ENCODE results near the gene PTPN11.
"Not testable (repeated sequence)": the region's sequence is repeated elsewhere in the genome, so short reads cannot be mapped to it uniquely, and the experiment has no call there.

PTPN11 gene

GRCh38 chr12:112457142-112457541 is 38.4 kb downstream of the PTPN11 start:
- DNase-seq, result not testable (repeated sequence)

- no peak for DNase-seq
These were observed 39.6 kb downstream of the PTPN11 start for GRCh38 chr12:112458330-112458729.

- no peak for DNase-seq
These were observed 40.0 kb downstream of the PTPN11 start for GRCh38 chr12:112458751-112459150.

DNA sequence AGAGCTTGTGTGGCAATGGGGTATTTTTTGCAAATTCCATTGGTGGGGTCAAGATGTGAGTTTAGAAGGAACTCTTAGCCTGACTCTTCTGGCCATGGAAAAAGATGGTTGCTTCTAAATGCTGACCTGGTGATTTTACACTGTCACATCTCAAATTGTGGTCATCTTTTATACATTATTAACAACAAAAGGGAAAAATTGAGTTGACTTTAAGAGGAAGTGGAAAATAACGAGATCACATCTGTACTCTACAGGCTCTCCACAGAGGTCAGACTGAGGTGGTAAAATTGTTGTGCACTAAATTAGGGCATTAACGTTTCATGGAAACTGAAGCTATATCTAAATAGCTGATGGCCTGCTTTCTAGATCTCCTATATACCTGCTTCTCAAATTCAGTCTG is 44.7 kb downstream of the PTPN11 start:
- DNase-seq, result no peak

GRCh38 chr12:112464605-112465004 is 45.9 kb downstream of the PTPN11 start:
- DNase-seq, result no peak

DNA sequence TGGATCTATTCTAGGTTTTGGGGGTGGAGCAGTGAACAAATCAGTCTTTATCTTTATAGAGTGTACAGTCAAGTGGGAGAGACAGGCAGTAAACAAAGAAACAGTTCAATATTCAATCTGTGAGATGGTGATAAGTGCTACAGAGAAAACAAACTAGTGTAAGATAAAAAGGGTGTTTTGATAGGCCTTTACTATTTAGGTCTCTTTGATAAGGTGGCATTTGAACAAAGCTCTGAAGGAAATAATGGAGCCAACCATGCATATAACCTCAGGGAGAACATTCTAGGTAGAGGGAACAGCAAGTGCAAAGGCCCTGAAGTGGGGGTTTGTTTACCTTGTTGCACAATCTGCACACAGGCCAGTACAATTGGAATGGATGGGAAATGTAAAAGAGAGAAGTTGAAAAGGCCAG is 47.3 kb downstream of the PTPN11 start:
- DNase-seq, result peak; percentile 45

- DNase-seq, result no peak
These were observed 48.1 kb downstream of the PTPN11 start for GRCh38 chr12:112466835-112467234.

GRCh38 chr12:112468046-112468445 is 49.3 kb downstream of the PTPN11 start:
- no peak for DNase-seq

DNA sequence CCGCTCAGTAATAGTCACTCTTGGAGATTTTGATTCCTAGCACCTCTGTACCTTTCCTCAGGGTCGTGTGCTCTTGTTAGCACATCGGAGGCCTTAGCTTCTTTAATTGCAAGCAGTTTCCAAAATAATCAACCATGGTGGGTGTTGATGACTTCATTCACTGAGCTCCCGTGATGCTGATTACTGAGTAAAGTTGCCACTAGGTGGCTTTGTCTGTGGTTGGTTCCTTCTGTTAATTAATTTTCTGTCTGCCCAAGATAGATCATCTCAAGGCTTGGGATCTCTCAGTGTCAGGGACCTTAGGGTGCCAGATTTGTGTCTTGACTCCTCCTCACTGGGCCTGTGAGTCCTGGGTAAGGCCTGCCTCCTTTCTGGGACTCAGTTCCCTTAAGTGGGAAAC is 54.3 kb downstream of the PTPN11 start:
- no peak for DNase-seq

DNA sequence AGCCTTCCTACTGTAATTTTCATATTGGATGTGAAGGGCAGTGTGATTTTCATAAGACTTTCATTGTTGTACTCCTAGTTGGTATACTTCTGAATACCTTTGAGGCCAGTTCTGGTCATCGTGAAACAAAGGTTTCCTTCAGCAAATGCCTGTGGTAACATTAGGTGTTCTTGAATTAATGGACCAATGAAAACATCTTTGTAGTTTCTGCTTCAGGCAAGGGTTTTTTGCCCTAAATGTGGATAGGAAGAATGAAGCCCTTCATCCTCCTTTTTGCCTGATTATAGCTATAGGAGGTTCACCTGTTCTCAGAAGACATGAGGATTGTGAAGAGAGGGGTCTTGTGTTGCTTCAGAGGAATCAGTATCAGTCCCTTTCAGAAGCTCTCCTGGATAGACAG is 60.7 kb downstream of the PTPN11 start:
- no peak for DNase-seq

GRCh38 chr12:112480931-112481330 is 62.2 kb downstream of the PTPN11 start:
- DNase-seq, result no peak

DNA sequence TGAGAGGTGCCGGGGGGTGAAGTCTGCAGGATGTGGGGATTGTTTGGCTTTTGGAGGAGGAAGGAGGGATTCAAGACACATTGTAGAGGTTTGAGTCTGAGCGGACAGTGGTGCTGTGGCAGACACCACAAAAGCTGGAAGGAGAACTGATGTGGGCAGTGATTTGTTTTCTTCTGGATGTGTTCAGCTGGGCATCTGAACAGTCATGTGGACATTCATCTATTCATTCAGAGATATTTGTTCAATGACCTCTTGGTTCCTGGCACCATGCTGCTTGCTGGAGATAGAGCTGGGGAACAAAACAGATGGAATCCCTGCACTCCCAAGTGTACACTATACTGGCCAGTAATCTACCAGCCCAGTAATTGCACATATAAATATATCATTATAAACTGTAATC is 64.0 kb downstream of the PTPN11 start:
- DNase-seq, result no peak

- no peak for DNase-seq
These were observed 67.6 kb downstream of the PTPN11 start for GRCh38 chr12:112486361-112486760.

DNA sequence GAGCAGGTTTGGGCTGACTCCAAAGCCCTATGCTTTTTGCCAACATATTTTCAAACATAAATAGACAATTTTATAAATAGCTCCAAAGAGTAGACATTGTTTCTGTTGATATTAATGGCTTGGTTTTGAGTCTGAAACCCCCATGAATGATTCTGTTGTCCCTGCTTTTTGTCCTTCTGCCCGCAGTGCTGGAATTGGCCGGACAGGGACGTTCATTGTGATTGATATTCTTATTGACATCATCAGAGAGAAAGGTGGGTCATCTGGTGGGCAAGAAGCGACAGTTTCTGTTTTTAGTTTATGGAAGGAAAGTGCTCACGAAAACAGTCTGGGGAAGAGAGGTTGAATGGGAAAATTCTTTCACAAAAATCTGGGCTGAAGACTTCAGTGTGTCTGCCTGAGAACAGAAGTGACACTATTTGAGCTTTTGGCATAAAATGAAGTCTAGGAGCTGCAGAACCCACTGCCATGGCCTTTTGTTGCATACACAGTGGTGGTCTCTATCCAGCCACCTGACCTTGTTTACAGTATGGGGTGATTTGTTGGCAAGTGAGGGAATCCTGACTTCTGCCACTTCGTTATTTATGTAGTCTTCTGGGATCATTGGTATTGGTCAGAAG is 69.6 kb downstream of the PTPN11 start:
- DNase-seq, result no peak

- no peak for DNase-seq
These were observed 70.7 kb downstream of the PTPN11 start for GRCh38 chr12:112489456-112489855.

DNA sequence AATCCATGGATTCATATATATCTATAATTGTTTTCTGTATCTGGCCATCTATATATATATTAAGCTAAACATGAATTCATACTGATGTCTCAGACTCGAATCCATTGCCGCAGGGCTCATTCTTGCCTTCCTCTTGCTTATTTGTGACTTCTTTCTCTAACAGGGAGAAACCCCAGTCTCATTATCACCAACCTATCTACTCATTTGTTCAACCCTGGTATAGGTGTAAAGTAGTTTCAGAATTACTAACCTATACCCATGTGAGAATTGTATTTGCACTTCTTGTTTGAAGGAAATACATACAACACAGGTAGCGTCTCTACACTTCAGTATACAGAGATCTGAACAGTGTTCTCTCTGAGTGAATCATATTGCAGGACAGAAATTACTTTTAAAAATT is 77.7 kb downstream of the PTPN11 start:
- DNase-seq, result no peak

- DNase-seq, result no peak
These were observed 79.8 kb downstream of the PTPN11 start for GRCh38 chr12:112498580-112498979.

- no peak for DNase-seq
These were observed 84.8 kb downstream of the PTPN11 start for GRCh38 chr12:112503512-112503911.

GRCh38 chr12:112506513-112507166 is 87.9 kb downstream of the PTPN11 start:
- no peak for DNase-seq

DNA sequence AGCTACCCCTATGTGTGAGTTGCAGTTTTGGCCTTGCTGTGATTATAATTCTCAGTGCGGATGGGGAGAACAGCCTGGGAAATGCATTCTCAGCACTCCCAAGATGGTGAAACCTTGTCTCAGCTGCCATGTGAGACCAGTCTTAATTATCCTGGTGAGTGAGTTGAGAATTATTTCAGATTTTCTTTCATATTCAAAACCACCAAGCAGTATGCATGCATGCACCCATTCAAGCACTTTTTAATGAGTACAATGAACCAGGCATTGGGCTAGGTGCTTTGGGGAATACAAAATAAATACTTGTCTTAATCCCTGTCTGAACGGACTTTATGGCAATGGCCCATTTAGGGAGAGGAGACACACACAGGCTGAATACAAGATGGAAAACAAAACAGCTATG is 94.7 kb downstream of the PTPN11 start:
- no peak for DNase-seq

GRCh38 chr12:112514456-112514855 is 95.7 kb downstream of the PTPN11 start:
- DNase-seq, result no peak

- no peak for DNase-seq
These were observed 96.3 kb downstream of the PTPN11 start for GRCh38 chr12:112514926-112515642.

DNA sequence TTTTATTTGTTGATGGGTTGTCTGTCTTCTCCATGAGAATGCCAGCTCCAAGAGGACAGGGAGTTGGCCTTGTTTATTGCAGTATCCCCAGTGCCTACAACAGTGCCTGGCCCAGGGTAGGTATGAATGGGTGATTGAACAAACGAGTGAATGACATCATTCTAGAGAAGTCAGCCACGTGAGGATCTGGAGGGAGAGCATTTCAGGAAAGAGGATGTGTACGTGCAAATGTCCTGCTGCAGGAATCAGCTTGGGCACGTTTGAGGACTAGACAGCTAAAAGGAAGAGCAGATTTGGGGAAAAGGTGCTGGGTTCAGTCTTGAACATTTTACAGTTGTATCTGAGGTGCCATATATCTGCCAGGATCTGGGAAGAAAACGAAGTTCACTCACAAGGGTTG is 97.1 kb downstream of the PTPN11 start:
- no peak for DNase-seq

GRCh38 chr12:112517730-112518364 is 99.1 kb downstream of the PTPN11 start:
- DNase-seq, result no peak
